NCI-H1694 treated with DMSO at 0.1 percent for 48 hours (cell line): Measurements from ENCODE around the gene RAE1.
A peak's percentile ranks its signal among the peaks of the same experiment; 100 is the strongest.
"Not testable (repeated sequence)": the region's sequence is repeated elsewhere in the genome, so short reads cannot be mapped to it uniquely, and the experiment has no call there.

Source experiments
- DNase-seq: peaks from one replicate; lab custom pipeline; 2025; lab: John Stamatoyannopoulos, UW

The RAE1 gene

GRCh38 chr20:57326667-57327455 is 24.2 kb upstream of the RAE1 start:
- no peak for DNase-seq

- DNase-seq = no peak
These were observed 23.2 kb upstream of the RAE1 start for GRCh38 chr20:57327820-57328219.

- no peak for DNase-seq
These were observed 21.3 kb upstream of the RAE1 start, which contains the start of gene SPO11 for GRCh38 chr20:57329608-57330221. TSS of gene SPO11 (plus strand) at chr20:57329803. CDS start at chr20:57329868, 65 bp downstream.

GRCh38 chr20:57330998-57331397 is 20.1 kb upstream of the RAE1 start:
- DNase-seq = no peak

GRCh38 chr20:57332105-57333089 is 18.7 kb upstream of the RAE1 start:
- DNase-seq = no peak

GRCh38 chr20:57335392-57335791 is 15.7 kb upstream of the RAE1 start:
- DNase-seq = no peak

- no peak for DNase-seq
These were observed 9.4 kb upstream of the RAE1 start for GRCh38 chr20:57341663-57342062.

- DNase-seq = no peak
These were observed 8.2 kb upstream of the RAE1 start for GRCh38 chr20:57342829-57343228.

- peak; percentile 10 for DNase-seq
These were observed 4.6 kb upstream of the RAE1 start for GRCh38 chr20:57346477-57346876.

- DNase-seq = no peak
These were observed 3.7 kb upstream of the RAE1 start for GRCh38 chr20:57347393-57347792.

GRCh38 chr20:57348200-57348921 is 2.7 kb upstream of the RAE1 start:
- not testable (repeated sequence) for DNase-seq

- not testable (repeated sequence) for DNase-seq
These were observed 2.0 kb upstream of the RAE1 start for GRCh38 chr20:57348922-57349574.

GRCh38 chr20:57350081-57350710 is 859 bp upstream of the RAE1 start:
- no peak for DNase-seq

- not testable (repeated sequence) for DNase-seq
These were observed 371 bp upstream of the RAE1 start for GRCh38 chr20:57350726-57351041.

- no peak for DNase-seq
These were observed 1.2 kb downstream of the RAE1 start for GRCh38 chr20:57352305-57352704.

GRCh38 chr20:57353351-57353750 is 2.3 kb downstream of the RAE1 start:
- no peak for DNase-seq

- DNase-seq = no peak
These were observed 10.5 kb downstream of the RAE1 start for GRCh38 chr20:57361517-57361916.

- DNase-seq = no peak
These were observed 13.4 kb downstream of the RAE1 start for GRCh38 chr20:57364451-57364850.

GRCh38 chr20:57369596-57369995 is 18.5 kb downstream of the RAE1 start:
- no peak for DNase-seq

GRCh38 chr20:57370316-57370715 is 19.3 kb downstream of the RAE1 start:
- no peak for DNase-seq

GRCh38 chr20:57371363-57371762 is 20.3 kb downstream of the RAE1 start:
- no peak for DNase-seq
